GM12892 (cell line): ENCODE measurements around the gene SERPINF2.
A peak's percentile ranks its signal among the peaks of the same experiment; 100 is the strongest.
"Not testable (repeated sequence)": the region's sequence is repeated elsewhere in the genome, so short reads cannot be mapped to it uniquely, and the experiment has no call there.

Source experiments
- DNase-seq: peaks from one replicate; pipeline ENCODE4 v3.0.0; 2011; ENCODE audit not compliant: insufficient read length
- FAIRE-seq: peaks from 2 replicates; lab custom pipeline; 2011; peaks lifted over from hg19 to GRCh38; lab: Jason Lieb, UNC
- POLR2A ChIP-seq: IDR thresholded peaks from 2 replicates; pipeline ENCODE4 v1.6.1; 2011; ENCODE audit warnings: low read depth, low read length, control low read depth
- POLR2AphosphoS5 ChIP-seq: IDR thresholded peaks from 2 replicates; pipeline ENCODE4 v1.6.1; 2011; ENCODE audit warnings: low read depth, low read length, control low read depth
- TAF1 ChIP-seq: IDR thresholded peaks from 2 replicates; pipeline ENCODE4 v1.6.1; 2011; ENCODE audit warnings: low read depth, mild to moderate bottlenecking, control low read depth, low read length, borderline replicate concordance

SERPINF2 gene

GRCh38 chr17:1758807-1759206, 16.1 kb downstream of the SERPINF2 start:
- FAIRE-seq (no peak), DNase-seq (no peak)
- TF ChIP-seq TAF1 (no peak), POLR2AphosphoS5 (no peak), POLR2A (no peak)

DNA sequence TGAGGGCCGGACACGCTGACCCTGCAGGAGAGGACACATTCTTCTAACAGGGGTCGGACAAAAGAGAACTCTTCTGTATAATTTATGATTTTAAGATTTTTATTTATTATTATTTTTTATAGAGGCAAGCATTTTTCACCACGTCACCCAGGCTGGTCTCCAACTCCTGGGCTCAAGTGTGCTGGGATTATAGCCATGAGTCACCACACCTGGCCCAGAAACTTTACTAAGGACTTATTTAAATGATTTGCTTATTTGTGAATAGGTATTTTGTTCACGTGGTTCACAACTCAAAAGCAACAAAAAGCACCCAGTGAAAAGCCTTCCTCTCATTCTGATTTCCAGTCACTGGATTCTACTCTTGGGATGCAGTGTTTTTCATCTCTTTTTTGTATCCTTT, 16.9 kb downstream of the SERPINF2 start:
- no peak for FAIRE-seq
- DNase-seq, result no peak
- TF ChIP-seq TAF1 (no peak), POLR2AphosphoS5 (no peak), POLR2A (no peak)

GRCh38 chr17:1762233-1762900, 19.7 kb downstream of the SERPINF2 start:
- DNase-seq (no peak), FAIRE-seq (no peak)
- TF ChIP-seq POLR2A, result no peak
- TF ChIP-seq POLR2AphosphoS5, result no peak
- no peak for TF ChIP-seq TAF1

DNA sequence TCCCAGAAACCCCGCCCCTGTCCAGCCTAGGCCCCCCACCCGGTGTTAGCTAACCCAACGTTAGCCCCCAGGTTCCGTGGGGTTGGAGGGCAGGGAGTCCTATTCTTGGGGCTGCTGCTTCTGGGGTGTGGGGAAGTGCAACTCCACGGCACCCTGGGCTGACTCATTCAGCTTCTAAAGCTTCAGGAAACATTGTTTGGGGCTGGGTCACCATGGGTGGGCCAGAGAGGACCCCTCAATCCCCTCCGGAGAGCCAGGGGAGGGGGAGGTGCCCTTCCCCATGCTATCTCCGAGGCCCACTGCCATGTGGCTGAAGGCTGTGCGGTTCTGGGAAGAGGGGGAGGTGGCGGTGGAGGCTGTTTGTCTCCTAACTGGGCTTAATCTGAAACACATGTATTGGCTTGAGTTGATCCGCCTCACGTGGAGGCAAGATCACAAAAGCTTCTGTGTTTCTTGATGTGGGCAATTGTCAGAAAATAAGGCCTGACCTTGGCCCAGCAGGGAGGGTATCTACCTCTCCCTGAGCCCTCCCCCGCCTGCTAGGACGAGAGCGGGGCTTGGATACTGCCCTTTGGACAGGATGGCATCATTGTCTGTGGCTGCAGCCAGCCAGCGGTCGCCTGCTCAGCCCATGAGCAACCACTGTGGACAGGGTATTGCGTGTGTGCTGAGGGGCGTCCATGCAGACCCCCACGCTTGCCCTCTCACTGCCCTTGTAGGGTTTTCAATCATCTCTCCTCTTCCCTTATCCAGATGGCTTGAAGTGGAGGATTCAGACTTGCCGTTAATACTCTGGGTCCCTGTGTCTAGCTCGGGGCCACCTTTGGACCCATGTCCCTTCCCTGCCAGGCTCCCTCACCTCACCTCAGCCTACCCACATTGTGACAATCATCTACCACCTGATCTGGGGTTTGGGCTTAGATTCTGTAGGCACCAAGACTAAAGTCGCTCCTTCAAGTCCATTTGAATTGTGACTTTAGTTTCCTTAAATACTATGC, 20.5 kb downstream of the SERPINF2 start:
- no peak for TF ChIP-seq POLR2AphosphoS5
- TF ChIP-seq TAF1, result no peak
- no peak for TF ChIP-seq POLR2A
- FAIRE-seq (peak; percentile 74), DNase-seq (no peak)

GRCh38 chr17:1764284-1764683, 21.6 kb downstream of the SERPINF2 start:
- DNase-seq (no peak), FAIRE-seq (peak; percentile 74)
- no peak for TF ChIP-seq POLR2A
- TF ChIP-seq TAF1, result no peak
- TF ChIP-seq POLR2AphosphoS5, result no peak

- not testable (repeated sequence) for DNase-seq, FAIRE-seq
Measured at GRCh38 chr17:1764705-1765104, 22.0 kb downstream of the SERPINF2 start.

DNA sequence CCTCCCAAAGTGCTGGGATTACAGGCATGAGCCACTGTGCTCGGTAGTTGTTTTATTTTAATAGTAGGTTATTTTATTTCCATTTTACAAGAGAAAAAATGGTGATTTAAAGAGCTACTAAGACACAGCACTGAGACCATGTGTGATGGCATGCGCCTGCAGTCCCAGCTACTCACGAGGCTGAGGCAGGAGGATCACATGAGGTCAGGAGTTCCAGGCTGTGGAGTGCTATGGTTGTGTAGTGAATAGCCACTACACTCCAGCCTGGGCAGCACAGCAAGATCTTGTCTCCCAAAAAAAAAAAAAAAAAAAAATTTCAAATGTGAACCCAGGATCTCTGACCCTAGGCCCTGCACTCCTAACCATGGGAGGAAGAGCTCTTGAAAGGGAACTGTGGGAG, 22.9 kb downstream of the SERPINF2 start:
- TF ChIP-seq TAF1 (no peak), POLR2AphosphoS5 (no peak), POLR2A (no peak)
- FAIRE-seq, result no peak

DNA sequence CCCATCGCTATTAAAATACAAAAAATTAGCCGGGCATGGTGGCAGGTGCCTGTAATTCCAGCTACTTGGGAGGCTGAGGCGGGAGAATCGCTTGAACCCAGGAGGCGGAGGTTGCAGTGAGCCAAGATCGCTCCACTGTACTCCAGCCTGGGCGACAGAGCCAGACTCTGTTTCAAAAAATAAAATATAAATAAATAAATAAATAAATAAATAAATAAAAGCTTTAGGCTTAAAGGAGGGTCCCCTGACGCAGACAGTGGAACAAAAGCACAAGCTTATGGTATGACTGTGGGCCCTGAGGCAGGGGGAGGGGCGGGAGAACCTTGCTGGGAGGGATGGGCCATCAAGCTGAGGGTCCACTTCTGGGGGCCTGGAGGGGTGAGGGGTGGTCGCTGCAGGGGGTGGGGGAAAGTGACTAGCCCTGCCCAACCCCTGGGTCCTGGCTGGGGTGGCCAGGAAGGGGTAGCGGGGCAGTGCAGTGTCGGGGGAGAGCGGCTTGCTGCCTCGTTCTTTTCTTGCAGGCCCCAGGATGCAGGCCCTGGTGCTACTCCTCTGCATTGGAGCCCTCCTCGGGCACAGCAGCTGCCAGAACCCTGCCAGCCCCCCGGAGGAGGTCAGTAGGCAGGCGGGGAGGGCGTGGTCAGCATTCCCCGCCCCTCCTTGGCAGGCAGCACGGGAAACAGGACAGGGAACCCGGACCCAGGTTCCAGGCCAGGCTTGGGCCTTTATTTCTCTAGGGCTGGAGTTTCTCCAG, 23.9 kb downstream of the SERPINF2 start:
- TF ChIP-seq POLR2A, result no peak
- no peak for TF ChIP-seq TAF1
- no peak for TF ChIP-seq POLR2AphosphoS5
- FAIRE-seq (no peak), DNase-seq (no peak)

More for the DNA sequence above, 22.9 kb downstream of the SERPINF2 start:
- no peak for DNase-seq

- TF ChIP-seq POLR2A (no peak), POLR2AphosphoS5 (no peak), TAF1 (no peak)
- FAIRE-seq, result no peak
- DNase-seq, result no peak
Measured at GRCh38 chr17:1767358-1767757, 24.7 kb downstream of the SERPINF2 start.

DNA sequence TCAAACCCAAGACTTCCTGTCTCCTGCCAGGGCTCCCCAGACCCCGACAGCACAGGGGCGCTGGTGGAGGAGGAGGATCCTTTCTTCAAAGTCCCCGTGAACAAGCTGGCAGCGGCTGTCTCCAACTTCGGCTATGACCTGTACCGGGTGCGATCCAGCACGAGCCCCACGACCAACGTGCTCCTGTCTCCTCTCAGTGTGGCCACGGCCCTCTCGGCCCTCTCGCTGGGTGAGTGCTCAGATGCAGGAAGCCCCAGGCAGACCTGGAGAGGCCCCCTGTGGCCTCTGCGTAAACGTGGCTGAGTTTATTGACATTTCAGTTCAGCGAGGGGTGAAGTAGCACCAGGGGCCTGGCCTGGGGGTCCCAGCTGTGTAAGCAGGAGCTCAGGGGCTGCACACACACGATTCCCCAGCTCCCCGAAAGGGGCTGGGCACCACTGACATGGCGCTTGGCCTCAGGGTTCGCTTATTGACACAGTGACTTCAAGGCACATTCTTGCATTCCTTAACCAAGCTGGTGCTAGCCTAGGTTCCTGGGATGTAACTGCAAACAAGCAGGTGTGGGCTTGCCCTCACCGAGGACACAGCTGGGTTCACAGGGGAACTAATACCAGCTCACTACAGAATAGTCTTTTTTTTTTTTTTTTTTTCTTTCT, 27.3 kb downstream of the SERPINF2 start:
- FAIRE-seq (no peak), DNase-seq (no peak)
- TF ChIP-seq POLR2AphosphoS5 (no peak), POLR2A (no peak), TAF1 (no peak)

- not testable (repeated sequence) for DNase-seq, FAIRE-seq
Measured at GRCh38 chr17:1773000-1773695, 30.5 kb downstream of the SERPINF2 start.
